ENCODE measurements around the gene CELF1. TPM values are rescaled to one million over a fixed set of nuclear protein-coding genes. Genes with fewer than 3 reads are reported as not detected.
"Not testable (repeated sequence)": the region's sequence is repeated elsewhere in the genome, so short reads cannot be mapped to it uniquely, and the experiment has no call there.

Gene CELF1
- total RNA-seq, 1 experiment from 2014 or later = 157 TPM

GRCh38 chr11:47464483-47464882, 88.4 kb downstream of the CELF1 start:
- intact Hi-C loops (cut with micrococcal nuclease; ENCODE audit: unreplicated experiment) = no loop called here
- Mint-ChIP-seq H3K36me3 (ENCODE audit: insufficient read depth, unreplicated experiment) (peaks cover 30% of the 10 kb centered on the region), H3K9me3 (ENCODE audit: low read depth, unreplicated experiment) (no peaks in the 10 kb centered on the region), H3K4me1 (ENCODE audit: low read depth, unreplicated experiment) (no peaks in the 10 kb centered on the region), H3K4me3 (ENCODE audit: low read depth, unreplicated experiment) (no peak overlapping the region), H3K27me3 (ENCODE audit: unreplicated experiment) (no peaks in the 10 kb centered on the region), H3K27ac (ENCODE audit: unreplicated experiment) (no peak overlapping the region)
- TF ChIP-seq, protein P1, sequence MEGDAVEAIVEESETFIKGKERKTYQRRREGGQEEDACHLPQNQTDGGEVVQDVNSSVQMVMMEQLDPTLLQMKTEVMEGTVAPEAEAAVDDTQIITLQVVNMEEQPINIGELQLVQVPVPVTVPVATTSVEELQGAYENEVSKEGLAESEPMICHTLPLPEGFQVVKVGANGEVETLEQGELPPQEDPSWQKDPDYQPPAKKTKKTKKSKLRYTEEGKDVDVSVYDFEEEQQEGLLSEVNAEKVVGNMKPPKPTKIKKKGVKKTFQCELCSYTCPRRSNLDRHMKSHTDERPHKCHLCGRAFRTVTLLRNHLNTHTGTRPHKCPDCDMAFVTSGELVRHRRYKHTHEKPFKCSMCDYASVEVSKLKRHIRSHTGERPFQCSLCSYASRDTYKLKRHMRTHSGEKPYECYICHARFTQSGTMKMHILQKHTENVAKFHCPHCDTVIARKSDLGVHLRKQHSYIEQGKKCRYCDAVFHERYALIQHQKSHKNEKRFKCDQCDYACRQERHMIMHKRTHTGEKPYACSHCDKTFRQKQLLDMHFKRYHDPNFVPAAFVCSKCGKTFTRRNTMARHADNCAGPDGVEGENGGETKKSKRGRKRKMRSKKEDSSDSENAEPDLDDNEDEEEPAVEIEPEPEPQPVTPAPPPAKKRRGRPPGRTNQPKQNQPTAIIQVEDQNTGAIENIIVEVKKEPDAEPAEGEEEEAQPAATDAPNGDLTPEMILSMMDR (IDR thresholded peaks at IDR 0.05; ENCODE audit: unreplicated experiment) = no peak
- no TSS peak for BruUV-seq (replicated peaks)
- CTCF ChIA-PET = no interaction called here
- no peak for DNase-seq

- Mint-ChIP-seq H3K27ac (ENCODE audit: unreplicated experiment) (no peak overlapping the region), H3K27me3 (ENCODE audit: unreplicated experiment) (no peaks in the 10 kb centered on the region), H3K4me1 (ENCODE audit: low read depth, unreplicated experiment) (no peaks in the 10 kb centered on the region), H3K36me3 (ENCODE audit: insufficient read depth, unreplicated experiment) (peaks cover 25% of the 10 kb centered on the region), H3K4me3 (ENCODE audit: low read depth, unreplicated experiment) (no peak overlapping the region), H3K9me3 (ENCODE audit: low read depth, unreplicated experiment) (no peaks in the 10 kb centered on the region)
- intact Hi-C loops (cut with micrococcal nuclease; ENCODE audit: unreplicated experiment) = no loop called here
- DNase-seq = no peak
- TF ChIP-seq, protein P1 (IDR thresholded peaks at IDR 0.05; ENCODE audit: unreplicated experiment) = no peak
- BruUV-seq (replicated peaks) = no TSS peak
- CTCF ChIA-PET = interaction anchor here (0.5 kb wide), 1 partner anchor 90 kb away, joined by 3 read pairs; no protein-coding TSS in a partner anchor
Observed at GRCh38 chr11:47461876-47462275, 91.1 kb downstream of the CELF1 start.

DNA sequence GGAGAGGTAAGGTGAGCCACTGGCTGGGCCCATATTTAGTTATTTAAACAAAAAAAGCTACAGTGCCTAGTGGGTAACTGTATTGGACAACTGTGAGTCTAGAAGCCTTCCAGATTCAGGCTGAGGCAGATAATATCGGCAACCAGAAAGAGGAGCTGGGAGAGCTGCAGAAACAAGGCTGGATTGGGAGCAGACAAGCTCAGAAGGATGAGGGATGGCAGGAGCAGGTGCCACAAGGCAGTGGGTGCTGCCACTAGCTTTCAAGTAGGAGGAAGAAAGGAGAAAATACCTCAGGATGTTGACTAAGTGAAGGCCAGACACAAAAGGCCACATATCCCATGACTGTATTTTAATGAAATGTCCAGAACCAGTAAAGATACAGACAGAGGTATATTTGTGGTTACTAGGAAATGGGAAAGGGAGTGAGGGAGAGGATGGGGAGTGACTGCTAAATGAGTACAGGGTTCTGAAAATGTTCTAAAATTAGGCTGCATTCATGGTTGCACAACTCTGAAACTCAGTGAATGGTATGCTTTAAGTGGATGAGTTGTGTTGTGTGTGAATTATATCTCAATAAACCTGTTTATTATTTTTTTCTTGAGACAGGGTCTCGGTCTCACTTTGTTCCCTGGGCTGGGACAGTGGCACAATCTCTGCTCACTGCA, 92.2 kb downstream of the CELF1 start:
- no peaks in the 10 kb centered on the region for H3K4me1 Mint-ChIP-seq (ENCODE audit: low read depth, unreplicated experiment)
- intact Hi-C loops (cut with micrococcal nuclease; ENCODE audit: unreplicated experiment) = no loop called here
- peaks cover 31% of the 10 kb centered on the region for H3K36me3 Mint-ChIP-seq (ENCODE audit: insufficient read depth, unreplicated experiment)
- DNase-seq = no peak
- CTCF ChIA-PET = no interaction called here
- TSS peak; percentile 12 for BruUV-seq (replicated peaks)
- H3K27ac Mint-ChIP-seq (ENCODE audit: unreplicated experiment) = peak overlapping the region; percentile 9
- H3K27me3 Mint-ChIP-seq (ENCODE audit: unreplicated experiment) = no peaks in the 10 kb centered on the region
- no peak overlapping the region for H3K4me3 Mint-ChIP-seq (ENCODE audit: low read depth, unreplicated experiment)
- TF ChIP-seq, protein P1 (IDR thresholded peaks at IDR 0.05; ENCODE audit: unreplicated experiment) = no peak
- H3K9me3 Mint-ChIP-seq (ENCODE audit: low read depth, unreplicated experiment) = no peaks in the 10 kb centered on the region

- H3K27me3 Mint-ChIP-seq (ENCODE audit: unreplicated experiment); BruUV-seq (replicated peaks); H3K27ac Mint-ChIP-seq (ENCODE audit: unreplicated experiment); H3K9me3 Mint-ChIP-seq (ENCODE audit: low read depth, unreplicated experiment); H3K4me1 Mint-ChIP-seq (ENCODE audit: low read depth, unreplicated experiment); H3K4me3 Mint-ChIP-seq (ENCODE audit: low read depth, unreplicated experiment): not testable (repeated sequence)
- DNase-seq = peak; percentile 73
- intact Hi-C loops (cut with micrococcal nuclease; ENCODE audit: unreplicated experiment) = loop anchor here (5.0 kb wide), 1 partner anchor 82 kb away; no protein-coding TSS in a partner anchor
- CTCF ChIA-PET = interaction anchor here (0.6 to 1.0 kb wide), 5 partner anchors 21 to 444 kb away, joined by 3 to 4 read pairs (median 3); no protein-coding TSS in a partner anchor
- peaks cover 39% of the 10 kb centered on the region for H3K36me3 Mint-ChIP-seq (ENCODE audit: insufficient read depth, unreplicated experiment)
Observed at GRCh38 chr11:47454258-47454671, 98.7 kb downstream of the CELF1 start.

DNA sequence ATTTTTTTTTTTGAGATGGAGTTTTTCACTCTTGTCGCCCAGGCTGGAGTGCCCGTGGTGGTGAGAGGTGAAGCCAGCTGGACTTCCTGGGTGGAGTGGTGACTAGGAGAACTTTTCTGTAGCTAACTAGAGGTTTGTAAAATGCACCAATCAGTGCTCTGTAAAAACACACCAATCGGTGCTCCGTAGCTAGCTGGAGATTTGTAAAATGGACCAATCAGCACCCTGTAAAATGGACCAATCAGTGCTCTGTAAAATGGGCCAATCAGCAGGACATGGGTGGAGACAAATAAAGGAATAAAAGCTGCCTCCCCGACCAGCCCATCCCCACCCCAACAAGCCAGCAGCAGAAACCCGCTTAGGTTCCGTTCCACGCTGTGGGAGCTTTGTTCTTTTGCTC, 99.6 kb downstream of the CELF1 start:
- Mint-ChIP-seq H3K27ac (ENCODE audit: unreplicated experiment) (no peak overlapping the region), H3K4me3 (ENCODE audit: low read depth, unreplicated experiment) (no peak overlapping the region), H3K36me3 (ENCODE audit: insufficient read depth, unreplicated experiment) (peaks cover 37% of the 10 kb centered on the region), H3K4me1 (ENCODE audit: low read depth, unreplicated experiment) (no peaks in the 10 kb centered on the region), H3K27me3 (ENCODE audit: unreplicated experiment) (no peaks in the 10 kb centered on the region), H3K9me3 (ENCODE audit: low read depth, unreplicated experiment) (no peaks in the 10 kb centered on the region)
- DNase-seq = no peak
- BruUV-seq (replicated peaks) = no TSS peak
- TF ChIP-seq, protein P1 (IDR thresholded peaks at IDR 0.05; ENCODE audit: unreplicated experiment) = no peak
- CTCF ChIA-PET = no interaction called here
- intact Hi-C loops (cut with micrococcal nuclease; ENCODE audit: unreplicated experiment) = loop anchor here (5.0 kb wide), 1 partner anchor 81 kb away; no protein-coding TSS in a partner anchor

Measured in Calu3 (cell line).